GM04503 (cell line): ENCODE data around the gene SUN3.

ENCODE experiments used
- DNase-seq: peaks from one replicate; pipeline ENCODE4 v3.0.0-alpha.2; 2012; ENCODE audit warnings: low read depth

Gene SUN3

DNA sequence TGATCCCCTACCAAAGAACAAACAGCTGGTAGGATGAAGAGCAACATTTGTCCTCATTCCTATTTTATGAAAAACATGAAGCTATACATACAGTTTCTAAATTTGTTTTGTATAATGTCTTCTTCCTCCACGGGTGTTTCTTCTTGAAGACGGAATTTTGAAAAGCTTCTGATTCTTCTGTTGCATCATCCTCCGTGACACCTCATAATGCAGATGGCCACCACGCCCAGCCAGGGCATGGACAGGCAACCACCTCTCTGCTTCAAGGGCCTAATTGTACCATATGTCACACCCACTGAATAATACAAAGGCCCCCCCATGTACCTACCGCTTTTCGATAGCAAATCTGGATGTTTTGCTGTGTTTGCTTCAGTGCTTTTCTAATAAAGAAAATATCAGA, at the start of gene SUN3:
Gene SUN3, minus strand, starts transcription at position 170 of the 400 bp plus-strand sequence. Its CDS starts 169 bp downstream, at position 1.
- DNase-seq = no peak

GRCh38 chr7:48078470-48078869, 49.6 kb upstream of the SUN3 start:
- DNase-seq = no peak

GRCh38 chr7:48077423-48077822, 48.5 kb upstream of the SUN3 start:
- no peak for DNase-seq

GRCh38 chr7:48074204-48074654, 45.3 kb upstream of the SUN3 start:
- no peak for DNase-seq

- DNase-seq = no peak
Observed at GRCh38 chr7:48067475-48067874, 38.6 kb upstream of the SUN3 start.

DNA sequence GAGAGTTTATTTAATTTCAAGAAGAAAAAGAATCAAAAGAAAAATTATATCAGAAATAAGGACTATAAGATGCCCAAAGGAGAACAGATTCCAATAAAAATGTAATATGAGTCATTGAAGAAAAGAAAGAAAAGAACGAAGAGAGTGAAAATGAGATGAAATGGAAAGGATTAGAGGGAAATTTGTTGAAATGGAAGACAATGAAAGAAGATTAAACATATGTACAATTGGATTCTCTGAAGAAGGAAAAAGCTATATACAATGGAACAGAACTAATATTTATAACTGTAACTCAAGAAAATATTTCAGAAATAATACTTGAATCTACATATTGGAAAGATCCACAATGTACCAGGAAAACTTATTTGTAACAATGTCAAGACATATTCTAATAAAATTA, 35.1 kb upstream of the SUN3 start:
- no peak for DNase-seq

GRCh38 chr7:48059706-48060105, 30.8 kb upstream of the SUN3 start:
- no peak for DNase-seq

DNA sequence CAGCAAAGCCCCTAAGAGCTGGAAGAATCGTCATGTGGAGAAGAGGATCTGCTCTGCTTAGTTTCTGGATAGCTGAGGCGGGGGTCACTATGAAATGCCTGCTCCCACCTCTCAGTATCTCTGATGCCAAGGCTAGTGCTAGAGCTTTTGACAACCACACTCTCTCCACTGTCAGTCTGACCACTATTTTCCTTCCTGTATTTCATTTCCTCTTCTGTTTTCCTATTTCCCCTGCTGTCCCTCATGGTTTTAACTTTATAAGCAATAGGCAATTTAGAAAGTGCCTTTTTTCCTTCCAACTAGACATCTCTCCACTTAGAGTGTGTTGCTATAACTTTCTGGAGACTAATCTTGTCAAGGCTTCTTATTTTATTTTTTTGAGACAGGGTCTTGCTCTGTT, 30.1 kb upstream of the SUN3 start:
- no peak for DNase-seq

DNA sequence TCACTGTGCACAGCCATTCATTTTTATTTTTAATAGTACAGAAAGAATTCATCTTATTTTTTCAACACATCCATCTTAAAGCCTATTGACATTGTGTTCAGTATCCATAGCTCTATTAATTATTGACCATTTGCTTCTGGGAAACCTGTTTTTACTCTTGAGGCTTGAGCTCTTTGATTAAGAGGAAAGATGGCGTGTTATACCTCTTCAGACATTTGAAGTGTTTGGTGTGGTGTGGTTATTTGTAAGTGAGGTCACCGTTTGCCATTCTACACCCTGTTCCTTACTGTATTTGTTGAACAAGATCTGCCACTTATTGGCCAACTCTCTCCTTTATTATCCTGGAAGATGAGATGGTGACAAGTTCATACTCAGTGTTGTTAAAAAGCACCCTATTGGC, 24.8 kb upstream of the SUN3 start:
- DNase-seq = no peak

DNA sequence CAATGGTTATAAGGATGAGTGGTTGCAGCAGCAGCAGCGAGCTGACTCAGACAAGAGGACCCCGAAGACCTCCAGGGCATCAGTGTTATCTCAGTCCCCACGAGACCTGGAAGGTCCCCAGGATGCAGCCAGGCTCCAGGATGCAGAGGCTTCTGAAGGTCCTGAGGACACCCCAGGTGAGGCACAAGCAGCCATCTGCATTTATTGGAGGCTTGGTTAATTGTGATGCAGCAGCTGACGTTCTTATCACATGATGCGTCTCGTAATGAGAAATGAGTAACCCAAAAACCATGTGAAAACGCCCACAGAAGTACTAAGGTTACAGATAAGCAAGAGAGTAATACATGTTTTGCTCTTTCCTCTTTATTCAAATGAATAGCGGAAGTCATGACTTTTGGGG, 23.8 kb upstream of the SUN3 start:
- DNase-seq = no peak

GRCh38 chr7:48049850-48050249, 20.9 kb upstream of the SUN3 start:
- no peak for DNase-seq

GRCh38 chr7:48048113-48048512, 19.2 kb upstream of the SUN3 start:
- DNase-seq = no peak

- no peak for DNase-seq
Observed at GRCh38 chr7:48046458-48046857, 17.6 kb upstream of the SUN3 start.

DNA sequence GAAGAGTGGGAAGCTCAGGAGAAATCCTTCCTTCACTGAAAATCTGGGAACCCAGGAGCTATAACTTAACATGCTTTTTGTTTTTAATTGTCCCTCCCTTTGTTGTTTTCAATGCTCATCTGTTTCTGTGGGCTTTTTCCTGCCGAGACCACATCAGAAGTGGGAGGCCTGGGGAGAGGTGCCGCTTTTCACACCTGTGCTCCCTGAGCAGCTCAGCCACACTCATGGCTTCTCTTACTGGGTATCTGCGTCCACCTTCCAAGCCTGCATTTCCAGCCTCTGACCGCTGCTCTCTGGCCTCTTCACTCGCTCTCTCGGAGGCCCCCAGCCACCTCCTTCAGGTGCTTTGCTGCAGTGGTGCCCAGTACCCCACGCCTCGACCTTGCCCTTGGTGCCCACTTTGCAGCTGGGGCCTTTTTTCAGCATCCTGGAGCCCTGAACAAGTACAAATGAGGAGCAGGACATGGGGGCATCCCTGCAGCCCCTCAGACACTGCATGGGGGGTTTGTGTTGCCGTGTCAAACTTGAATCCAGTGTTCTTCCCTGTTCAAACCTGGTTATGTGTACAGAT, 16.4 kb upstream of the SUN3 start:
- DNase-seq = no peak

DNA sequence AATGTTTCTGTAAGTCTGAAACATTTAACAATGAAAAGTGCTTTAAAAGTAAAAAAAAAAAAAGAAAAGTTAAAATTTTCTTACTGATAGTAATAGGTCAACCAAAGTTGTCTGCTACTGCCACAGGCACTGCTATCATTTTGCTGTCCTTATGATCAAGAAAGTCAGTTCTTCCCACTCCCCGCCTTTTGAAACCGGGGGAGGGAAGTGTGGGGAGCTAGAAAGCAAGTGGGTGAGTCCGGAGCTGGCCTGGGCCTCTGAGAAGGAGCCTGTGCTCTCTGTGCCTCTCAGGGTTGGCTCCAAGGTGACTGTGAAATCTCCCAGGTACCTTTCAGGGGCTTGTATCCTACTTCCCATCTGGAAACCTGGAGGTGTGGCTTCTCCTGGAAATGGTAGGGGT, 13.7 kb upstream of the SUN3 start:
- DNase-seq = no peak

DNA sequence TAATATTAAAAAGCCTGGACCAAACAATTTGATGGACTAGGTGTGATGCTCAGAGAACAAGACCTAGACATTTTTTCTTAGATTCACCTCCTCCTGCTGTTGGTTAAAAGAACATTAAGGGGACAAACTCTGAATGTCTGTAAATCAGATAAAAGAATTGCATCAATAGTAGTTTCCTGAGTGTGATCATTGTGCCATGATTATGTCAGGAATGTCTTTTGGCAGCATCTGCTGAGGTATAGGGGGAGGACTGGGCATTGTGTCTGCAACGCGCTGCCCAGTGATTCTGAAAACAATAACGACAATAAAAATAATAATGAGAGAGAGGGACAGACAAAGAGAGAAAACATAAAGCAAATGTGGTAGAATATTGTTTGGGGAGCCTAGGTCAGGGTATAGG, 13.3 kb upstream of the SUN3 start:
- DNase-seq = no peak

- DNase-seq = peak; percentile 30
Observed at GRCh38 chr7:48041653-48041970, 12.7 kb upstream of the SUN3 start.

- DNase-seq = no peak
Observed at GRCh38 chr7:48040944-48041652, 12.2 kb upstream of the SUN3 start.

- DNase-seq = no peak
Observed at GRCh38 chr7:48038815-48039506, 10.1 kb upstream of the SUN3 start.

DNA sequence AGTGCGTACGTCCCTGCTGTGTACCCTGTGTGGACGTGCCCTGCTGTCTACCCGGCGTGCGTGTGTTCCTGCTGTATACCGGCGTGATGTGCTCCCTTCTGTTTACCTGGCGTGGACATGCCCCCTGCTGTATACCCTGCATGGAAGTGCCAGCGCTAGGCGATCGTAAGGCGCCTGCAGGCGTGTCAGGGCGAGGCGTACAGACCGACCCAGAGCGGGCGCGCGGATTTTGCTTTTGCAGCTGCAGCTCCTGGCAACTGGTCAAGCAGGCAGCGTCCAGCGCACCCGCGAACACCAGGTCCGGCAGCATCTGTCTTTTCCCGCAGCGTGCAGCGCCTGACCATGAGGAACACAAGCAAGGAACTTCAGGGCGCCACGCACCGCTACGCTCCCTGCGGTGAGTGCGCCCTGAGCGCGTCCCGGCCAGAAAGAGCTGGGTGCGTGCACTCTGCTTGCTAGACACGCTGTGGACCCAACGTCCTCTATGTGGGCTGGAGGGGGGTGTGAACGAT, 7.1 kb upstream of the SUN3 start:
- DNase-seq = no peak

- peak; percentile 45 for DNase-seq
Observed at GRCh38 chr7:48035301-48035966, 6.5 kb upstream of the SUN3 start, which contains the start of gene C7orf57. Gene C7orf57, plus strand, starts transcription at chr7:48035543. Its CDS starts 766 bp downstream, at chr7:48036309.

DNA sequence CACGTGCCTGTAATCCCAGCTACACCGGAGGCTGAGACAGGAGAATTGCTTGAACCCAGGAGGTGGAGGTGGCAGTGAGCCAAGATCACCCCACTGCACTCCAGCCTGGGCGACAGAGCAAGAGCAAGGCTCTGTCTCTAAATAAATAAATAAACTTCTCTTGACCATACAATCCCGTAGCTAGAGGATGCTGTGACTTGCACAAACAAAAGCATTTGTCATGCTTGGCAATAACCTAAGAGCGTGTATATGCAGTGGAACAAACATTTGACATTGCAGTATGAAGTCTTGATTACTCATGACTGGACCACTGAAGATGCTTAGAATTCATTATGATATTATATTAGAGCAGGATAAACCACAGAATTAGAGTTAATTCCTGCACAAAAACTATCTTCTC, 5.0 kb upstream of the SUN3 start:
- DNase-seq = no peak

DNA sequence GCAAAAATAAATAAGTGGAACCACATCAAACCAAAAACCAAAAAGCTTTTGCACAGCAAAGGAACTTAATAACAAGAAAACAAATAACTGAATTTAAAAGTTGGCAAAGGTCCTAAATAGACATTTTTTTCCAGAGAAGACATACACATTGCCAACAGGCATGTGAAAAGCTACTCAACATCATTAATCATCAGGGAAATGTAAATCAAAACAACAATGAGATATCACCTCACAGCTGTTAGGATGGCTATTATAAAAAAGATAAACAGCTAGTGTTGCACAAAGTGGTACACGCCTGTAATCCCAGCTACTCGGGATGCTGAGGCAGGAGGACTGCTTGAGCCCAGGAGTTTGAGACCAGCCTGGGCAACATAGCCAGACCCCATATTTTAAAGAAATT, 2.2 kb upstream of the SUN3 start:
- DNase-seq = no peak
